ENCODE data around the gene IGSF21.

DNA sequence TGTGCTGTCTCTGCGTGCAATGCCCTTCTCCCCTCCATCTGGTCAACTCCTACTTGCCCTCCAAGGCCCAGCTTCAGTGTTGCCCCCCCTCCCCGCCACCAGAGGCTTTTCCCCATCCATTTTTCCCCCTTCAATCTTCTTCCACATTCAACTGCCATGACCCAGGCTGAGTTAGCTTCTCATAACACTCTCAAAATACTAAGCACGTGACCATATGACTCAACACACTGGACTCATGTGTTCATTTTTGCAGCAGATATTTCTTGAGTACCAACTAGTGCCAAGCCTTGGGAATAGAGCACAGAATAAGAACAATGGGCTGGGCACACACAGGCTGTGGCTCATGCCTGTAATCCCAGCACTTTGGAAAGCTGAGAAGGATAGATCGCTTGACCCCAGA, 132.1 kb downstream of the IGSF21 start:
- no peak for TF ChIP-seq JUN (CRISPR knock-in tag; IDR thresholded peaks at IDR 0.05)
- TF ChIP-seq SMAD4 (CRISPR knock-in tag; IDR thresholded peaks at IDR 0.05) = no peak
- TF ChIP-seq ZNF121 (CRISPR knock-in tag; IDR thresholded peaks at IDR 0.05) = no peak
- TF ChIP-seq MAX (CRISPR knock-in tag; IDR thresholded peaks at IDR 0.05) = no peak

Measured in WTC11 (cell line).